H1 (cell line): ENCODE measurements around the gene SCGB1A1.

Experiments used
- BRCA1 ChIP-seq: IDR thresholded peaks from 2 replicates; pipeline ENCODE4 v1.6.1; 2012; ENCODE audit warnings: low read depth, low read length, improper control_type of control experiment
- CHD2 ChIP-seq: IDR thresholded peaks from 2 replicates; pipeline ENCODE4 v1.6.1; 2012; ENCODE audit warnings: low read length, improper control_type of control experiment
- CTCF ChIP-seq, 3 experiments: IDR thresholded peaks; 1 replicate in 2 of 3; 2 replicates in 1 of 3; pipeline versions ENCODE4 v1.5.1 to v1.6.1; 2011; ENCODE audit warnings: low read length in 3 of 3, mild to moderate bottlenecking in 3 of 3, inconsistent platforms in 2 of 3, low read depth in 1 of 3, moderate library complexity in 1 of 3; ENCODE audit not compliant: insufficient read depth in 1 of 3; ENCODE audit errors: control extremely low read depth in 1 of 3
- EGR1 ChIP-seq: IDR thresholded peaks from 2 replicates; pipeline ENCODE4 v1.6.1; 2011; ENCODE audit warnings: low read depth, low read length, borderline replicate concordance
- JUN ChIP-seq: IDR thresholded peaks from 2 replicates; pipeline ENCODE4 v1.6.1; 2011; ENCODE audit warnings: low read depth, mild to moderate bottlenecking, improper control_type of control experiment, low read length
- MAX ChIP-seq: IDR thresholded peaks from 2 replicates; pipeline ENCODE4 v1.6.1; 2012; ENCODE audit warnings: inconsistent platforms
- POLR2AphosphoS5 ChIP-seq: IDR thresholded peaks from 2 replicates; pipeline ENCODE4 v1.6.1; 2011; ENCODE audit warnings: low read depth, low read length
- RXRA ChIP-seq: IDR thresholded peaks from 2 replicates; pipeline ENCODE4 v1.6.1; 2011; ENCODE audit warnings: low read depth, mild to moderate bottlenecking, low read length, moderate library complexity; ENCODE audit not compliant: insufficient read depth
- SIX5 ChIP-seq: IDR thresholded peaks from 2 replicates; pipeline ENCODE4 v1.6.1; 2011; ENCODE audit warnings: mild to moderate bottlenecking, low read depth, low read length
- SP1 ChIP-seq: IDR thresholded peaks from 2 replicates; pipeline ENCODE4 v1.6.1; 2011; ENCODE audit warnings: low read depth, low read length

- TF ChIP-seq CTCF (IDR thresholded peaks at IDR 0.05; ENCODE audit: control extremely low read depth in 1 of 3, insufficient read depth in 1 of 3, low read depth in 1 of 3, low read length in 3 of 3) = no peak
- no peak for TF ChIP-seq EGR1
- no peak for TF ChIP-seq SP1
- TF ChIP-seq JUN = no peak
- TF ChIP-seq CHD2 = no peak
- no peak for TF ChIP-seq RXRA
- no peak for TF ChIP-seq BRCA1
- no peak for TF ChIP-seq SIX5
- no peak for TF ChIP-seq POLR2AphosphoS5
- no peak for TF ChIP-seq MAX
Measured at GRCh38 chr11:62428871-62429560, 10.2 kb downstream of the SCGB1A1 start.
